VCaP (cell line): ENCODE measurements around the gene EMID1.

Source experiments
- H3K27ac ChIP-seq: fragments of 450-650 bp; 2 replicates; pipeline ENCODE4 v1.5.1; 2017
- TF ChIP-seq, protein P1 (sequence below): fragments of 450-650 bp; conservative IDR thresholded peaks from 2 replicates; pipeline ENCODE4 v1.5.1; 2017; ENCODE audit warnings: mild to moderate bottlenecking, moderate library complexity

Gene EMID1

DNA sequence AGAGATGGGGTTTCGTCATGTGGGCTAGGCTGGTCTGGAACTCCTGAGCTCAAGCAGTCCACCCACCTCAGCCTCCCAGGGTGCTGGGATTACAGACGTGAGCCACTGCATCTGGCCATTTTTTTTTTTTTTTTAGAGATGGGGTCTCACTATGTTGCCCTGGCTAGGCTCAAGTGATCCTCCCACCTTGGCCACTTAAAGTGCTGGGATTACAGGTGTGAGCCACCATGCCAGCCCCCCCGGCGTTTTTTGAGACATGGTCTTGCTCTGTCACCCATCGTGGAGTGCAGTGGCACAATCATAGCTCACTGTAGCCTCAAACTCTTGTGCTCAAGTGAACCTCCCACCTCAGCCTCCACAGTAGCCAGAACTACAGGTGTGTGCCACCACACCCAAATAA, 45.6 kb downstream of the EMID1 start:
- no peak overlapping the region for H3K27ac ChIP-seq
- TF ChIP-seq, protein P1, sequence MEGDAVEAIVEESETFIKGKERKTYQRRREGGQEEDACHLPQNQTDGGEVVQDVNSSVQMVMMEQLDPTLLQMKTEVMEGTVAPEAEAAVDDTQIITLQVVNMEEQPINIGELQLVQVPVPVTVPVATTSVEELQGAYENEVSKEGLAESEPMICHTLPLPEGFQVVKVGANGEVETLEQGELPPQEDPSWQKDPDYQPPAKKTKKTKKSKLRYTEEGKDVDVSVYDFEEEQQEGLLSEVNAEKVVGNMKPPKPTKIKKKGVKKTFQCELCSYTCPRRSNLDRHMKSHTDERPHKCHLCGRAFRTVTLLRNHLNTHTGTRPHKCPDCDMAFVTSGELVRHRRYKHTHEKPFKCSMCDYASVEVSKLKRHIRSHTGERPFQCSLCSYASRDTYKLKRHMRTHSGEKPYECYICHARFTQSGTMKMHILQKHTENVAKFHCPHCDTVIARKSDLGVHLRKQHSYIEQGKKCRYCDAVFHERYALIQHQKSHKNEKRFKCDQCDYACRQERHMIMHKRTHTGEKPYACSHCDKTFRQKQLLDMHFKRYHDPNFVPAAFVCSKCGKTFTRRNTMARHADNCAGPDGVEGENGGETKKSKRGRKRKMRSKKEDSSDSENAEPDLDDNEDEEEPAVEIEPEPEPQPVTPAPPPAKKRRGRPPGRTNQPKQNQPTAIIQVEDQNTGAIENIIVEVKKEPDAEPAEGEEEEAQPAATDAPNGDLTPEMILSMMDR = no peak

DNA sequence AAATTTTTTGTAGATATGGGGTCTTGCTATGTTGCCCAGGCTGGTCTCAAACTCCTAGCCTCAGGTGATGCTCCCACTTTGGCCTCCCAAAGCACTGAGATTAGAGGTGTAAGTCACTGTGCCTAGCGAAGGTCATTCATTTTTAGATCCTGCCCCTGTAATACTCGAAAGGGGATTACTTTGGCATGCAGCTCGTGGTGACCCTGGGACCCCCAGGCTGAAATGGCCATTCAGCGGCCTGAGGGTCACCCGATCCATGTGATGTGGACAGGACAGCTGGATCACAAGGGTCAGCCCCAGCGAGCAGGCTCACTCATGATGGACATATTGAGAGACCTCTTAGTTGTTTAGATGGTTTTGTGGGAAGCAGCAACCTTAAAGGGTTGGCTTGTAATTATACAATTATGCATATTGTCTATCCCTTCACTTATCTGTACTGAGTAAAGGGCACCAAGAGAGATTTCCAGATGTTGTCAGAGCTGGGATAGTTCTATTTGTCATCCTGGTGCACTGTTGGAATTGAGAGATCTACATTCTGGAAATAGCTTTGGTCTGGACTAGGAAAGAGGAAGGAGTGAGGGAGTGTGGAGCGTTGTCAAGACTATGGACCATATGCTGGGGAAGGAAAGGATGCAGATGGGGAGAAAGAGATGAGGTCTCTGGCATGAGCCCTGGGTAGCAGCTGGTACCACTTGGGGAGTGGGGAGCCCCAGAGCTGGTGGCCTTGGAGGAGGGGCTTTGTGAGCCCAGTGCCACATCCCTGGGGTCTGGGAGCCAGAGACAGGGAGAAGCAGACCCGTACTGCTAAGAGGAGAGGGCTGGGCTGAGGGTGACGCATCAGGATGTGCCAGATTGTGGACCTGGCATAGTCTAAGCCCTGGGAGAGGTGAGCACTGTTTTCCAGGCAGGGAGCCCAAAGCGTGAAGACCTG, 46.5 kb downstream of the EMID1 start:
- no peak overlapping the region for H3K27ac ChIP-seq
- TF ChIP-seq, protein P1 = no peak

DNA sequence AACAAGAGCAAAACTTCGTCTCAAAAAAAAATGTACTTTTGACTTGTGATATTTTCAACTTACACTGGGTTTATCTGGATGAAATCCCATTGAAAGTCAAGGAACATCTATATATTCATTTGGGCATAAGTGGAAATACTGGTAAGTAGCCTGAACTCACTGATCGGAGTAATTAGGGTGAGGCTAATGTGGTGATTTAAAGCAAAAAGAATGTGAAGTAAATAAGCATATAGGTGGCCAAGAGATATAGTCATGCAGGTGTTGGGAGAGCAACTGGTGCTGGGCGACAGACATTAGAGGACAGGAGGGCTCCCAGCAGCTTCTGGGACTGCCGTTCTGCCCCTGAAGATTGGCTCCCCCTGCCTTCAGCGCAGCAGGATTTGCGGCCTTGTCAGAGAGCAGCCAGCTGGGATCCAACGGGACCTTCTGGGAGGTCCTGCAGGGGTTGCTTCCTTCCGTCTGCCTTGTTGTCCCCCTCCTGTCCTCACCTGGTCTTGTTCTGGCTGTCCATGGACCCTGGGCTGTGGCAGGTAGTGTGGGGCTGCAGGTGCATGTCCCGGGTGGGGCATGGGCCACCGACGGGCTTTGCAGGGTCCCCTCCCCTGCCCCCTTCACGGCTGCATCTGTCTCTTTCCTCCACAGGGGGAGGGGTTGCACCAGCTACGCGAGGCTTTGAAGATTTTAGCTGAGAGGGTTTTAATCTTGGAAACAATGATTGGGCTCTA, 48.0 kb downstream of the EMID1 start:
- no peak overlapping the region for H3K27ac ChIP-seq
- TF ChIP-seq, protein P1 = no peak

DNA sequence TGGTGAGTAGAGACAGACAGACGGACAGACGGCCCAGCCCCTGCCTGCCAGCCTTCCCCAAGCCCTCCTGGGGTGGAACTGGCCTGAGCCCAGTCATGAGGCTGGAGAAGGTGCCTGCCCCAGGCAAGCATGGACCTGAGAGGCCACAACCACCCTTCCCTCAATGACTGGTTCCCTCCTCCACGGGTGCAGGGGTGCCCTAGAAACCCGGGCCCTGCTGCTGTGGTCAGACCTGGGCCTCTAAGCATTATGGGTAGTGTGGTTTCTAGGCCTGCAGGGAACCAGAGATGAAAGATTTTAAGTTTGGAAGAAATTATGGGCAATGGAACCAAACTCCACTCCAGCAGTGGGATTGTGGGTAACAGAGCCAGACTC, 48.6 kb downstream of the EMID1 start:
- no peak overlapping the region for H3K27ac ChIP-seq
- TF ChIP-seq, protein P1 = no peak

DNA sequence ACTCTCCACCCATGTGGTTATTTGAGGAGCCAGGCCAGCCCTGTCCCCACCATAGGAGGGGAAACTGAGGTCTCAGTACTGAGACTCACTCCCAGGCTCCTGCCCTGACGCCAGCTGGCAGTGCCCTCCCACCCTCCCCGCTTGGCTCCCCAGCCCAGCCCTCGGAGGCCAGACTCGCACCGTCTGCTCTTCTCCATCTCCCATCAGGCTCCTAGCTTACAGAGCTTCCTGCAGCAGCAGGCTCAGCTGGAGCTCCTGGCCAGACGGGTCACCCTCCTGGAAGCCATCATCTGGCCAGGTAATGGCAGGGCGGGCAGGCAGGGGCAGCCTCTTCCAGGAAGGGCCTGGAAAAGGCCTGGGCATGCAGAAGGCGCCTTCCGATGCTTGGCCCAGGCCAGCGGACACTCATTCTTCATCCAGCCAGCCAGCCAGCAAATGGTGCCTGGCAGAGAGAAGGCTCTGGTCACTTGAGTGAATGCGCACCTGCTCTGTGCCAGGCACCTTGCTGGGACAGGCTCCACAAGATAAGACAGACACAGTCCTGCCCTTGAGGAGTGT, 49.4 kb downstream of the EMID1 start:
- TF ChIP-seq, protein P1 = no peak

DNA sequence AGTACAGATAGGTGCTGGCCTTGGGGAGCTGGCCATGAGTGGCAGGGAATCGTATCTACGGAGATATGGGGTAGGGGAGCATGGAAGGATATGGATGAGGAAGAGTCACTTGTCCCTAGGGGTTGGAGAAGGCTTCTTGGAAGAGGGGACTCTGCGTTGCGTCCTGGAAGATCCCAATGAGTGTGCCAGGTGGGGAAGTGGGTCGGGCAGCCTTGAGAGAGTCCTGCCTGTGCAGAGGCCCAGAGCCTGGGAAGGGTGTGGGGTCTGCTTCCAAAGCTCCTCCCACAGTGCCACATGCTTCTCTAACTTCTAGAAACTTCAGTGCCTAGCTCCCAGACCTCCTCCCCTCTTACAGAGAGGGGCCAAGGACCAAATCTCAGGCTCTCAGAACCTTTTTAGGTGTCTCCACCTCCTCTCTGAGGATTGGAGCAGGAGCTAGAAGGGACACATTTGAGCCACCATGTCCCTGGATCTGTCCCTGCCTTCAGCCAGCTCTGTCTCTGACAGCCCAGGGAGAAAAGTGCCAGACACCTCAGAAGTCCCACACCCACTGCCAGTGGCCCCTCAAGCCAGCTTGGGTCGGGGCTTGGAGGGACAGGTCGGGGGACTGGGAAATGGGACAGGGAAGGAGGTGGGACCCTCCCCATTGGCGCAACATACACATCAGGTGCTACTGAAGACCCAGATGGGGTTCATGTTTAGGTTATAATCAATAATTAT, 51.1 kb downstream of the EMID1 start:
- TF ChIP-seq, protein P1 = no peak
- no peak overlapping the region for H3K27ac ChIP-seq

More for the DNA sequence above, 49.4 kb downstream of the EMID1 start:
- no peak overlapping the region for H3K27ac ChIP-seq
